ENCODE measurements around the gene TMEM59.
"Not testable (repeated sequence)": the region's sequence is repeated elsewhere in the genome, so short reads cannot be mapped to it uniquely, and the experiment has no call there.

DNA sequence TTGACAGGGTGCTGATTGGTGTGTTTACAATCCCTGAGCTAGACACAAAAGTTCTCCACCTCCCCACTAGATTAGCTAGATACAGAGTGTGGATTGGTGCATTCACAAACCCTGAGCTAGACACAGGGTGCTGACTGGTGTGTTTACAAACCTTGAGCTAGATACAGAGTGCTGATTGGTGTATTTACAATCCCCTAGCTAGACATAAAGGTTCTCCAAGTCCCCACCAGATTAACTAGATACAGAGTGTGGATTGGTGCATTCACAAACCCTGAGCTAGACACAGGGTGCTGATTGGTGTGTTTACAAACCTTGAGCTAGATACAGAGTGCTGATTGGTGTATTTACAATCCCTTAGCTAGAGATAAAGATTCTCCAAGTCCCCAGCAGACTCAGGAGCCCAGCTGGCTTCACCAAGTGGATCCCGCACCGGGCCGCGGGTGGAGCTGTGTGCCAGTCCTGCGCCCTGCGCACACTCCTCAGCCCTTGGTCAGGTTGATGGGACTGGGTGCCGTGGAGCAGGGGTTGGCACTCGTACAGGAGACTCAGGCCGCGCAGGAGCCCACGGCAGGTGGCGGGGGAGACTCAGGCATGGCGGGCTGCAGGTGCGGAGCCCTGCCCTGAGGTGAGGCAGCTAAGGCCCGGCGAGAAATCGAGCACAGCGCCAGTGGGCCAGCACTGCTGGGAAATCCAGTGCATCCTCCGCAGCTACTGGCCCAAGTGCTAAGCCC, 49.1 kb downstream of the TMEM59 start:
- TF ChIP-seq, protein P1, sequence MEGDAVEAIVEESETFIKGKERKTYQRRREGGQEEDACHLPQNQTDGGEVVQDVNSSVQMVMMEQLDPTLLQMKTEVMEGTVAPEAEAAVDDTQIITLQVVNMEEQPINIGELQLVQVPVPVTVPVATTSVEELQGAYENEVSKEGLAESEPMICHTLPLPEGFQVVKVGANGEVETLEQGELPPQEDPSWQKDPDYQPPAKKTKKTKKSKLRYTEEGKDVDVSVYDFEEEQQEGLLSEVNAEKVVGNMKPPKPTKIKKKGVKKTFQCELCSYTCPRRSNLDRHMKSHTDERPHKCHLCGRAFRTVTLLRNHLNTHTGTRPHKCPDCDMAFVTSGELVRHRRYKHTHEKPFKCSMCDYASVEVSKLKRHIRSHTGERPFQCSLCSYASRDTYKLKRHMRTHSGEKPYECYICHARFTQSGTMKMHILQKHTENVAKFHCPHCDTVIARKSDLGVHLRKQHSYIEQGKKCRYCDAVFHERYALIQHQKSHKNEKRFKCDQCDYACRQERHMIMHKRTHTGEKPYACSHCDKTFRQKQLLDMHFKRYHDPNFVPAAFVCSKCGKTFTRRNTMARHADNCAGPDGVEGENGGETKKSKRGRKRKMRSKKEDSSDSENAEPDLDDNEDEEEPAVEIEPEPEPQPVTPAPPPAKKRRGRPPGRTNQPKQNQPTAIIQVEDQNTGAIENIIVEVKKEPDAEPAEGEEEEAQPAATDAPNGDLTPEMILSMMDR (IDR thresholded peaks at IDR 0.05) = not testable (repeated sequence)
- not testable (repeated sequence) for TF ChIP-seq POLR2A (IDR thresholded peaks at IDR 0.05)

Measured in thyroid gland (tissue), 4 donors.